ENCODE measurements around the gene NELL2.

NELL2 gene

DNA sequence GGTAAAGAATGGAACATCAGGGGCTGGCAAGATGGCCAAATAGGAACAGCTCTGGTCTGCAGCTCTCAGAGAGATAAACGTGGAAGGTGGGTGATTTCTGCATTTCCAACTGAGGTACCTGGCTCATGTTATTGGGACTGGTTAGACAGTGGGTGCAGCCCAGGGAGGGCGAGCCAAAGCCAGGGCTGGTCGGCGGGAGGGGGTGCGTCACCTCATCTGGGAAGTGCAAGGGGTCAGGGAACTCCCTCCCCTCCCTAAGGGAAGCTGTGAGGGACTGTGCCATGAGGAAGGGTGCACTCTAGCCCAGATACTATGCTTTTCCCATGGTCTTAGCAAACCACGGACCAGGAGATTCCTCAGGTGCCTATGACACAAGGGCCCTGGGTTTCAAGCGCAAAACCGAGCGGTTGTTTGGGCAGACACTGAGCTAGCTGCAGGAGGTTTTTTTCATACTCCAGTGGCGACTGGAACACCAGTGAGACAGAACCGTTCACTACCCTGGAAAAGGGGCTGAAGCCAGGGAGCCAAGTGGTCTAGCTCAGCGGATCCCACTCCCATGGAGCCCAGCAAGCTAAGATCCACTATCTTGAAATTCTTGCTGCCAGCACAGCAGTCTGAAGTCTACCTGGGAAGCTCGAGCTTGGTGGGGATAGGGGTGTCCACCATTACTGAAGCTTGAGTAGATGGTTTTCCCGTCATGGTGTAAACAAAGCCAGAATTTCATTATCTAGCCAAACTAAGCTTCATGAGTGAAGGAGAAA is 317.6 kb downstream of the NELL2 start (continued):
- TF ChIP-seq, protein P1, sequence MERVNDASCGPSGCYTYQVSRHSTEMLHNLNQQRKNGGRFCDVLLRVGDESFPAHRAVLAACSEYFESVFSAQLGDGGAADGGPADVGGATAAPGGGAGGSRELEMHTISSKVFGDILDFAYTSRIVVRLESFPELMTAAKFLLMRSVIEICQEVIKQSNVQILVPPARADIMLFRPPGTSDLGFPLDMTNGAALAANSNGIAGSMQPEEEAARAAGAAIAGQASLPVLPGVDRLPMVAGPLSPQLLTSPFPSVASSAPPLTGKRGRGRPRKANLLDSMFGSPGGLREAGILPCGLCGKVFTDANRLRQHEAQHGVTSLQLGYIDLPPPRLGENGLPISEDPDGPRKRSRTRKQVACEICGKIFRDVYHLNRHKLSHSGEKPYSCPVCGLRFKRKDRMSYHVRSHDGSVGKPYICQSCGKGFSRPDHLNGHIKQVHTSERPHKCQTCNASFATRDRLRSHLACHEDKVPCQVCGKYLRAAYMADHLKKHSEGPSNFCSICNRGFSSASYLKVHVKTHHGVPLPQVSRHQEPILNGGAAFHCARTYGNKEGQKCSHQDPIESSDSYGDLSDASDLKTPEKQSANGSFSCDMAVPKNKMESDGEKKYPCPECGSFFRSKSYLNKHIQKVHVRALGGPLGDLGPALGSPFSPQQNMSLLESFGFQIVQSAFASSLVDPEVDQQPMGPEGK (CRISPR knock-in tag; IDR thresholded peaks at IDR 0.05; ENCODE audit: borderline replicate concordance) = no peak
- TF ChIP-seq RARB (CRISPR knock-in tag; IDR thresholded peaks at IDR 0.05) (no peak), GLIS3 (CRISPR knock-in tag; IDR thresholded peaks at IDR 0.05) (no peak), PPARA (CRISPR knock-in tag; IDR thresholded peaks at IDR 0.05; ENCODE audit: borderline replicate concordance) (no peak), ZFP30 (CRISPR knock-in tag; IDR thresholded peaks at IDR 0.05) (no peak), ZNF8 (CRISPR knock-in tag; IDR thresholded peaks at IDR 0.05) (no peak)
- TF ChIP-seq, protein P2, sequence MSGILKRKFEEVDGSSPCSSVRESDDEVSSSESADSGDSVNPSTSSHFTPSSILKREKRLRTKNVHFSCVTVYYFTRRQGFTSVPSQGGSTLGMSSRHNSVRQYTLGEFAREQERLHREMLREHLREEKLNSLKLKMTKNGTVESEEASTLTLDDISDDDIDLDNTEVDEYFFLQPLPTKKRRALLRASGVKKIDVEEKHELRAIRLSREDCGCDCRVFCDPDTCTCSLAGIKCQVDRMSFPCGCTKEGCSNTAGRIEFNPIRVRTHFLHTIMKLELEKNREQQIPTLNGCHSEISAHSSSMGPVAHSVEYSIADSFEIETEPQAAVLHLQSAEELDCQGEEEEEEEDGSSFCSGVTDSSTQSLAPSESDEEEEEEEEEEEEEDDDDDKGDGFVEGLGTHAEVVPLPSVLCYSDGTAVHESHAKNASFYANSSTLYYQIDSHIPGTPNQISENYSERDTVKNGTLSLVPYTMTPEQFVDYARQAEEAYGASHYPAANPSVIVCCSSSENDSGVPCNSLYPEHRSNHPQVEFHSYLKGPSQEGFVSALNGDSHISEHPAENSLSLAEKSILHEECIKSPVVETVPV (CRISPR knock-in tag; IDR thresholded peaks at IDR 0.05) = no peak
- TF ChIP-seq, protein P3, sequence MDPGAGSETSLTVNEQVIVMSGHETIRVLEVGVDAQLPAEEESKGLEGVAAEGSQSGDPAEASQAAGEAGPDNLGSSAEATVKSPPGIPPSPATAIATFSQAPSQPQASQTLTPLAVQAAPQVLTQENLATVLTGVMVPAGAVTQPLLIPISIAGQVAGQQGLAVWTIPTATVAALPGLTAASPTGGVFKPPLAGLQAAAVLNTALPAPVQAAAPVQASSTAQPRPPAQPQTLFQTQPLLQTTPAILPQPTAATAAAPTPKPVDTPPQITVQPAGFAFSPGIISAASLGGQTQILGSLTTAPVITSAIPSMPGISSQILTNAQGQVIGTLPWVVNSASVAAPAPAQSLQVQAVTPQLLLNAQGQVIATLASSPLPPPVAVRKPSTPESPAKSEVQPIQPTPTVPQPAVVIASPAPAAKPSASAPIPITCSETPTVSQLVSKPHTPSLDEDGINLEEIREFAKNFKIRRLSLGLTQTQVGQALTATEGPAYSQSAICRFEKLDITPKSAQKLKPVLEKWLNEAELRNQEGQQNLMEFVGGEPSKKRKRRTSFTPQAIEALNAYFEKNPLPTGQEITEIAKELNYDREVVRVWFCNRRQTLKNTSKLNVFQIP (CRISPR knock-in tag; IDR thresholded peaks at IDR 0.05; ENCODE audit: borderline replicate concordance, low read depth) = no peak

DNA sequence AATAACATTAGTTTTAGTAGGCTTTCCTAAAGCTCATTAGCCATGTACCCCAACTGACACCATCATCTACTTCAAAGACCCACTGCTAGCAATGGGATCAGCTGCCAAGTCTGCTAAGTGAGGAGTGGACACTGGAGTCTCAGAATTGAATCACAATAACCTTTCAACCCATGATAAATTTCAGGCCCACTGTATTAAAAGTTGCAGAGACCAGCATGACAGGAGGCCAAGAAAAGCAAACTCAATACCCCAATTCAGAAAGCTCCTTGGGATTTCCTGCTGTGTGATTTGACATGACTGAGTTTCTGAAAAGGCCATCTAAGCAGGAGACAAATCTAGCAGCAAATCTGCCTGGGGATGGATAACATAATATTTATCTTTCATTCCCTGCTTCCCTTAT is 320.7 kb downstream of the NELL2 start:
- TF ChIP-seq SNAI2 (CRISPR knock-in tag; IDR thresholded peaks at IDR 0.05) (no peak), OSR1 (CRISPR knock-in tag; IDR thresholded peaks at IDR 0.05) (no peak), ZNF70 (CRISPR knock-in tag; IDR thresholded peaks at IDR 0.05) (no peak), CSDC2 (CRISPR knock-in tag; IDR thresholded peaks at IDR 0.05) (no peak), TCF4 (CRISPR knock-in tag; IDR thresholded peaks at IDR 0.05; ENCODE audit: borderline replicate concordance) (no peak), RARB (CRISPR knock-in tag; IDR thresholded peaks at IDR 0.05) (no peak), ESRRG (CRISPR knock-in tag; IDR thresholded peaks at IDR 0.05) (no peak), PPARA (CRISPR knock-in tag; IDR thresholded peaks at IDR 0.05; ENCODE audit: borderline replicate concordance) (no peak)
- TF ChIP-seq, protein P2 (CRISPR knock-in tag; IDR thresholded peaks at IDR 0.05) = no peak
- TF ChIP-seq, protein P4, sequence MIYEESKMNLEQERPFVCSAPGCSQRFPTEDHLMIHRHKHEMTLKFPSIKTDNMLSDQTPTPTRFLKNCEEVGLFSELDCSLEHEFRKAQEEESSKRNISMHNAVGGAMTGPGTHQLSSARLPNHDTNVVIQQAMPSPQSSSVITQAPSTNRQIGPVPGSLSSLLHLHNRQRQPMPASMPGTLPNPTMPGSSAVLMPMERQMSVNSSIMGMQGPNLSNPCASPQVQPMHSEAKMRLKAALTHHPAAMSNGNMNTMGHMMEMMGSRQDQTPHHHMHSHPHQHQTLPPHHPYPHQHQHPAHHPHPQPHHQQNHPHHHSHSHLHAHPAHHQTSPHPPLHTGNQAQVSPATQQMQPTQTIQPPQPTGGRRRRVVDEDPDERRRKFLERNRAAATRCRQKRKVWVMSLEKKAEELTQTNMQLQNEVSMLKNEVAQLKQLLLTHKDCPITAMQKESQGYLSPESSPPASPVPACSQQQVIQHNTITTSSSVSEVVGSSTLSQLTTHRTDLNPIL (CRISPR knock-in tag; IDR thresholded peaks at IDR 0.05; ENCODE audit: low read depth) = no peak
- ATAC-seq = no peak

DNA sequence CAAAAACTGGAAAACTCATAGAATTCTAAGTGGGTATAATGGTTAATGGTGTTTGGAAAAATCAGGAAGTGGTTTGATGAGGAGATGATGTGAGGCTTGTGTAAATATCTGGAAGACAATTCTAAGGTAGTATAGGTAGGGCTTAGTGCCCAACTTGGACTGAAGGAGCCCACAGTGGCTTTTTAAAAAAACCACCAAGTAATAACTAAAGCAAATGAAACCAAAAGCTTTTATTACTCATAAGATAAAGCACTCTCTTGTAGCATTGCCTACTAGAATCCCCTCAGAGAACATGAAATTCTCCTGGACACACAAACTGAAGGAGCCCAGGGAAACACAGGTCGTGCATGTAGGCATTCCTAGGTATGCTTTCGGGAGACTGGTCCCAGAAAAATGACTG is 324.5 kb downstream of the NELL2 start:
- ATAC-seq = no peak

More for the DNA sequence above, 324.5 kb downstream of the NELL2 start:
- no peak for TF ChIP-seq ZFP30 (CRISPR knock-in tag; IDR thresholded peaks at IDR 0.05)
- TF ChIP-seq CSDC2 (CRISPR knock-in tag; IDR thresholded peaks at IDR 0.05) = no peak
- TF ChIP-seq, protein P2 (CRISPR knock-in tag; IDR thresholded peaks at IDR 0.05) = no peak
- TF ChIP-seq PPARA (CRISPR knock-in tag; IDR thresholded peaks at IDR 0.05; ENCODE audit: borderline replicate concordance) = no peak
- TF ChIP-seq, protein P4 (CRISPR knock-in tag; IDR thresholded peaks at IDR 0.05; ENCODE audit: low read depth) = no peak
- TF ChIP-seq, protein P1 (CRISPR knock-in tag; IDR thresholded peaks at IDR 0.05; ENCODE audit: borderline replicate concordance) = no peak

Measured in SK-N-SH treated with all-trans-retinoic acid at 6 μM for 48 hours (cell line).